Measurements from ENCODE around the gene ZDHHC14. TPM values are rescaled to one million over a fixed set of nuclear protein-coding genes. Genes with fewer than 3 reads are reported as not detected.

The ZDHHC14 gene
- total and polyA plus RNA-seq, 2 experiments from 2014 or later, result 3.0 to 7.4 TPM

GRCh38 chr6:157346373-157346772 is 34.6 kb upstream of the ZDHHC14 start:
- H3K27me3 Mint-ChIP-seq (ENCODE audit: insufficient read depth, low read depth, poor library complexity), result peaks cover 2% of the 10 kb centered on the region
- Histone ChIP-seq H3K36me3 (ENCODE audit: insufficient read depth) (no peaks in the 10 kb centered on the region), H3F3A (replicated peaks; ENCODE audit: low read depth) (no peaks in the 10 kb centered on the region), H3K9me2 (ENCODE audit: insufficient read depth) (no peaks in the 10 kb centered on the region), H3K27me3 (ENCODE audit: insufficient read depth) (no peaks in the 10 kb centered on the region), H3K79me2 (replicated peaks; ENCODE audit: insufficient read depth) (no peaks in the 10 kb centered on the region), H3K27ac (ENCODE audit: low read depth) (no peak overlapping the region), H4K20me1 (replicated peaks; ENCODE audit: insufficient read depth) (no peaks in the 10 kb centered on the region), H3K4me2 (no peak overlapping the region), H2AFZ (no peak overlapping the region), H3K4me3 (no peak overlapping the region), H3K4me1 (ENCODE audit: insufficient read depth) (no peaks in the 10 kb centered on the region)
- H3K36me3 Mint-ChIP-seq (ENCODE audit: low read depth), result no peaks in the 10 kb centered on the region
- ATAC-seq, result no peak
- no peak for DNase-seq (ENCODE audit: low spot score)
- H3K4me1 Mint-ChIP-seq, result no peaks in the 10 kb centered on the region
- no peaks in the 10 kb centered on the region for H3K9me3 Mint-ChIP-seq
- H3K4me3 Mint-ChIP-seq, result no peak overlapping the region
- no peak for TF ChIP-seq EZH2phosphoT487 (IDR thresholded peaks at IDR 0.05; ENCODE audit: unreplicated experiment)
- no peak for TF ChIP-seq ZNF331 (CRISPR knock-in tag; IDR thresholded peaks at IDR 0.05; ENCODE audit: low read depth)
- TF ChIP-seq POLR2AphosphoS5 (IDR thresholded peaks at IDR 0.05; ENCODE audit: low read depth), result no peak
- TF ChIP-seq NANOG (IDR thresholded peaks at IDR 0.05; ENCODE audit: borderline replicate concordance), result no peak
- TF ChIP-seq ZNF114 (CRISPR knock-in tag; IDR thresholded peaks at IDR 0.05), result no peak
- H3K27ac Mint-ChIP-seq, result no peak overlapping the region

GRCh38 chr6:157358287-157358686 is 22.7 kb upstream of the ZDHHC14 start:
- Mint-ChIP-seq H3K9me3 (no peaks in the 10 kb centered on the region; the same call in 2 of the 3 replicates), H3K4me3 (no peak overlapping the region), H3K4me1 (no peaks in the 10 kb centered on the region), H3K27me3 (ENCODE audit: insufficient read depth, low read depth, poor library complexity) (no peaks in the 10 kb centered on the region), H3K36me3 (ENCODE audit: low read depth) (no peaks in the 10 kb centered on the region), H3K27ac (no peak overlapping the region)
- no peak overlapping the region for H3K4me3 ChIP-seq
- no peaks in the 10 kb centered on the region for H4K20me1 ChIP-seq (replicated peaks; ENCODE audit: insufficient read depth)
- DNase-seq (ENCODE audit: low spot score) (no peak), ATAC-seq (peak; percentile 35; the same call in 2 of the 3 replicates)
- TF ChIP-seq ZNF331 (CRISPR knock-in tag; IDR thresholded peaks at IDR 0.05; ENCODE audit: low read depth), result no peak
- no peak for TF ChIP-seq EZH2 (IDR thresholded peaks at IDR 0.05; ENCODE audit: low read depth, unreplicated experiment)
- no peaks in the 10 kb centered on the region for H3K27me3 ChIP-seq (ENCODE audit: insufficient read depth)
- no peaks in the 10 kb centered on the region for H3K36me3 ChIP-seq (ENCODE audit: insufficient read depth)
- H3K79me2 ChIP-seq (replicated peaks; ENCODE audit: insufficient read depth), result no peaks in the 10 kb centered on the region
- H3K4me2 ChIP-seq, result no peak overlapping the region
- no peaks in the 10 kb centered on the region for H3F3A ChIP-seq (replicated peaks; ENCODE audit: low read depth)
- no peak overlapping the region for H2AFZ ChIP-seq
- H3K4me1 ChIP-seq (ENCODE audit: insufficient read depth), result no peaks in the 10 kb centered on the region
- no peak overlapping the region for H3K27ac ChIP-seq (ENCODE audit: low read depth)
- H3K9me2 ChIP-seq (ENCODE audit: insufficient read depth), result no peaks in the 10 kb centered on the region

- H3K9me3 Mint-ChIP-seq, result no peaks in the 10 kb centered on the region
- no peaks in the 10 kb centered on the region for H3K36me3 Mint-ChIP-seq (ENCODE audit: low read depth)
- no peak for TF ChIP-seq CTCF (conservative IDR thresholded peaks at IDR 0.05; ENCODE audit: low read depth in 2 of 2)
- TF ChIP-seq EZH2phosphoT487 (IDR thresholded peaks at IDR 0.05; ENCODE audit: unreplicated experiment), result no peak
- no peak for TF ChIP-seq POLR2AphosphoS5 (IDR thresholded peaks at IDR 0.05; ENCODE audit: low read depth)
- no peak for TF ChIP-seq EZH2 (IDR thresholded peaks at IDR 0.05; ENCODE audit: low read depth, unreplicated experiment)
- no peak for TF ChIP-seq STAT1 (IDR thresholded peaks at IDR 0.05; ENCODE audit: unreplicated experiment)
- TF ChIP-seq REST (IDR thresholded peaks at IDR 0.05; ENCODE audit: unreplicated experiment), result no peak
- no peak for TF ChIP-seq ZNF331 (CRISPR knock-in tag; IDR thresholded peaks at IDR 0.05; ENCODE audit: low read depth)
- TF ChIP-seq ETS1 (IDR thresholded peaks at IDR 0.05), result no peak
- TF ChIP-seq NANOG (IDR thresholded peaks at IDR 0.05; ENCODE audit: borderline replicate concordance), result no peak
- no peak for TF ChIP-seq CREB1 (CRISPR knock-in tag; IDR thresholded peaks at IDR 0.05; ENCODE audit: low read depth)
- TF ChIP-seq ZNF114 (CRISPR knock-in tag; IDR thresholded peaks at IDR 0.05), result no peak
These were observed 19.1 kb upstream of the ZDHHC14 start for GRCh38 chr6:157361886-157362285.

More at GRCh38 chr6:157361886-157362285, 19.1 kb upstream of the ZDHHC14 start:
- Histone ChIP-seq H3K27me3 (ENCODE audit: insufficient read depth) (no peaks in the 10 kb centered on the region), H3K36me3 (ENCODE audit: insufficient read depth) (no peaks in the 10 kb centered on the region), H3F3A (replicated peaks; ENCODE audit: low read depth) (no peaks in the 10 kb centered on the region), H3K79me2 (replicated peaks; ENCODE audit: insufficient read depth) (no peaks in the 10 kb centered on the region), H3K4me1 (ENCODE audit: insufficient read depth) (no peaks in the 10 kb centered on the region), H3K4me2 (no peak overlapping the region), H3K9me2 (ENCODE audit: insufficient read depth) (no peaks in the 10 kb centered on the region), H3K27ac (ENCODE audit: low read depth) (no peak overlapping the region), H4K20me1 (replicated peaks; ENCODE audit: insufficient read depth) (no peaks in the 10 kb centered on the region), H2AFZ (peak overlapping the region; percentile 43; the same call in 1 of the 2 replicates), H3K4me3 (no peak overlapping the region)
- H3K27me3 Mint-ChIP-seq (ENCODE audit: insufficient read depth, low read depth, poor library complexity), result no peaks in the 10 kb centered on the region
- H3K27ac Mint-ChIP-seq, result no peak overlapping the region
- ATAC-seq, result no peak
- no peaks in the 10 kb centered on the region for H3K4me1 Mint-ChIP-seq
- no peak for DNase-seq (ENCODE audit: low spot score)
- H3K4me3 Mint-ChIP-seq, result no peak overlapping the region
